ENCODE measurements around the gene LRRC3C.

LRRC3C gene

GRCh38 chr17:39974433-39974832, 46.9 kb downstream of the LRRC3C start:
- DNase-seq (ENCODE audit: low read depth in 2 of 3, low spot score in 2 of 3): no peak

DNA sequence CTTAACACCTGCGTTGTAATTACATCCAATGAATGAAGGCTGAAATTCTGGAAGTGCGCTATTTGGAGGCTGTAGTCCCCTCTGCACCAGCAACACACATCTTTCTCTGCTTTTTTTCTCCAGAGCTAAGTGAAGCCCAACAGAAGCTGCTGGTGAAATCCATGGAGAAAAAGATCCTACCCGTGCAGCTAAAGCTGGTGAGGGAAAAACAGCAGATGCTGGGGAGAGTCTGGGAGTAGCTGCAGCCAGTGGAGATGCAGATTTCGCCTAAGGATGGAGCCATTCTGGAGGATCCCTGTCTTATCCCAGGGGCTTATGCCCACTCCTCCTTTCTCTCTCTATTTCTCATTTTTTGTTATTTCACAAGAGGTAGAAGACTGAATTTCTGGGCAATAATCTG, 48.3 kb downstream of the LRRC3C start:
- no peak for DNase-seq (ENCODE audit: low read depth in 2 of 3, low spot score in 2 of 3)

DNA sequence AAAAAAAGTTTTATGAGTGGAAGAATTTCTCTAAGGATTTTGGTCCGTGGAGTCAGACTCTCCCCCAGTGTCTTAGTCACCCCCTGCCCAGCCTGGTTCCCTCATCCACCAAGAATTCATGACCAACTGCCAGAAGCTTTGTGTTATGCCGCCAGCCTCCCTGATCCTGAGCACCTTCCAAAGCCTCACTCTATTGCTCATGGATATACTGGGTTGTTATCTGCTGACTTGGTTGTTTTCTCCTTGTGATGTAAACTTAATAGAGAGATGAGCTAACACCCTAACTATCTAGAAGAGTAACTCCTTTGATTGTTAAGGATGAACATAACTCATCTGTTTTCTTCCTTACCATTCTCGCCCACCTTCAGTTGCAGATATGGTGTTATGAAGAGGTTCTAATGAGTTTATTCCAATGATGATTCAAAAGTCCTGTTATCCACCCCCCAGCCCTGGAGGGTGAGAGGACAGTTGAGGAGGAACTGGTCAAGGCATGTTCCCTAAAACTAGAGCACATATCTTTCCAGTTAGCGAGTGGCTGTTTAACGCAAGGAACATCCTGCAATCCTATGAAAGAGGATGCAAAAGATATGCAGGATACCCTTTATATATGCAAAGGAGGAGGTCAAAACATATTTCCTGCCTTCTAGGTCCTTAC, 51.6 kb downstream of the LRRC3C start:
- no peak for DNase-seq (ENCODE audit: low read depth in 2 of 3, low spot score in 2 of 3)

DNA sequence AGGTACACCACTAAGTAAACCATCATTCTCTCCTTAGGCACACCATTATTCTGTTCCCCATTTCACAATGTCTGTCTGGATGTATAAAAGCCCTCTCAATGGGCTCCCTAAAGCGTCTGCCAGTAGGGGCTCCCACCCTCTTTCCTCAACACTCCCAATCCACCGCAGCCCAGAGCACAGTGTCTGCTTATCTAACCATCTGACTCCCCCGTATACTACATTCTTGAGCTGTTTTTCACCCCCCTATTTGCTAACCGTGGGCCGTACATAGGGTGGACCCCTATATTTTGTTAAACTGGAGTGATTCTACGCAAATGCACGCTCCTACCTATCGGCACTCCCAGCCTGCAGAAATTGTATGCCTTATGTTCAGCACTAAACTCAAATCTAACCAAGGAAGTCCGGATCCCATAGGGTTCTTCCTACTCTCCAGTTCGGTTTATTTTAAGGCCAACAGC, 52.4 kb downstream of the LRRC3C start:
- DNase-seq (ENCODE audit: low read depth in 2 of 3, low spot score in 2 of 3): peak in 1 of 3 experiments; percentile 6

DNA sequence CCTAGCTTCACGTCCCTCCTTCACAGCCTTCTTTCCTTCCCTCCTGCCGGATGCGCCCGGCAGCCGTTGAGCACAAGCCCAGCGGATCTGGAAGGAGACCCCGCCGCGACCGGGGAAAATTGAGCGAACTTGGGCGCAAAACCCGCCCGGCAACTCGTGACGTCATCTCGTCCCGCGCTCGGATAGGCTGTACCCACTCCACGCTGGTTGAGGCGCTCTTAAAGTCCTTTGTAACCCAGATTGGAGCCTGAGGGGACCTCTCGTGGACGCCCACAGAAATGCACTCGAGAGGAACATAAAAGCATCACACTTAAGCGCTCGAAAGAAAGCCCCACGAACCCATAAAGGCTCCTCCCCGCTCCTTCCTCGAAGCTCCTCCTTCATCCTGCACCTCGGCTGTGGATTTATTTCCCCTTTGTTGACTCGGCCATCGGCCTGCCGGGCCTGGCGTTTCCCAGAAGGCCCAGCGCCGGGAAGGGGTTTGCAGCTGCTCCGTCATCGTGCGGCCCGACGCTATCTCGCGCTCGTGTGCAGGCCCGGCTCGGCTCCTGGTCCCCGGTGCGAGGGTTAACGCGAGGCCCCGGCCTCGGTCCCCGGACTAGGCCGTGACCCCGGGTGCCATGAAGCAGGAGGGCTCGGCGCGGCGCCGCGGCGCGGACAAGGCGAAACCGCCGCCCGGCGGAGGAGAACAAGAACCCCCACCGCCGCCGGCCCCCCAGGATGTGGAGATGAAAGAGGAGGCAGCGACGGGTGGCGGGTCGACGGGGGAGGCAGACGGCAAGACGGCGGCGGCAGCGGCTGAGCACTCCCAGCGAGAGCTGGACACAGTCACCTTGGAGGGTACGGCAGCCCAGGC, 53.0 kb downstream of the LRRC3C start, which contains the start of gene PSMD3:
TSS of gene PSMD3 (plus strand) at position 457 of the 856 bp plus-strand sequence. CDS start at position 621, 164 bp downstream.
- DNase-seq (ENCODE audit: low read depth in 2 of 3, low spot score in 2 of 3): peak; percentile 93 to 97 (median 93)

DNA sequence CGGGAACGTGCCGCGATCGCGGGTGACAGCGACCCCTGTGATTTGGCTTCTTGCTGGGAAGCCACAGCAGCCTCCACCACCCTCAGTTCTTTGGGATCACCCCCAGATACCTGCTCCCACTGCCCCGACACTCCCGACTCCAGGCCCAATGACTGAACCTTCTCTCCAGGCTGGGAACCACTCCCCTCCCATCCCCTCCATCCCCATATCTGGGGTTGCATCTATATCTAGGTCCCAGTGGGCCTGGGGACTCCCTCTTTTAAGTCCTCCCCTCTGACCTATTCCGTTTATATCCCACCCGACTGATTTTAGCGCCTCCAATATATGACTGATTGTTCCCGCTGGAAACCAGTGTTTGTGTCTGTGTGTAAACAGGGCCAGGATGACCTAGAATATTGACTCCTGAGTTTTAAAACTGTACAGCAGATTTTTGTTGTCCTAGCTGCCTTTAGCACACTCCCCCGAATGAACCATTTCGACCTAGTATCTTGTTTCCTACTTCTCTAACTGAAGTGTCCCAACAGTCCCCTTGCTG, 53.7 kb downstream of the LRRC3C start:
- DNase-seq (ENCODE audit: low read depth in 2 of 3, low spot score in 2 of 3): no peak

DNA sequence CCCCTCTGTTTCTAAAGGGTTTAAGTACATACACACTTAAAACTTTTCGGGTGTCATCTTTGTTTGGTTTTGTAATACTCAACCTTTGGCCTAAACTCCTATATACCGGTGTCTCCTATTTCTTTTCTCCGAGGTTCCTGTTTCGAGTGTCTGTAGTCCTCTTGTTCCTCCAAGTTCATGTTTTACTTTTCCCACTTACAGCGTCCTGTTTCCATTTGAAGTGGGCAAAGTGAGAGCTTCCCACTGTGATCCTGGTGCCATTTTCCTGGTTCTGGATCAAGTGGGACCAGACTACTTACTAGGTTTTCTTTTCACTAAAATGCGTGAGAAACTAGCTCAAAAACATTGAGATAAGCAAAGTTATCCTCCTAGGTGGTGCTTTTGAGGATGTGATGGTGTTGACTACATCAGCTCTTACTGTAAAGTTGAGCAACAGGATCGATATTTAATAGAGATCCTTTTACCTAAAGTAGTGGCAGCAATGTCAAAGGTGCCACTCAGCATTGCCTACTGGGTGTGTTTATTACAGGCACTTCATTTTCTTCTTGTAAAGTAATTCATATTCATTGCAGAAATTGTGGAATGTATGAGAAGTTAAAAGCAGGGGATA, 54.3 kb downstream of the LRRC3C start:
- DNase-seq (ENCODE audit: low read depth in 2 of 3, low spot score in 2 of 3): no peak

GRCh38 chr17:39988206-39988810, 60.8 kb downstream of the LRRC3C start:
- DNase-seq (ENCODE audit: low read depth in 2 of 3, low spot score in 2 of 3): no peak

DNA sequence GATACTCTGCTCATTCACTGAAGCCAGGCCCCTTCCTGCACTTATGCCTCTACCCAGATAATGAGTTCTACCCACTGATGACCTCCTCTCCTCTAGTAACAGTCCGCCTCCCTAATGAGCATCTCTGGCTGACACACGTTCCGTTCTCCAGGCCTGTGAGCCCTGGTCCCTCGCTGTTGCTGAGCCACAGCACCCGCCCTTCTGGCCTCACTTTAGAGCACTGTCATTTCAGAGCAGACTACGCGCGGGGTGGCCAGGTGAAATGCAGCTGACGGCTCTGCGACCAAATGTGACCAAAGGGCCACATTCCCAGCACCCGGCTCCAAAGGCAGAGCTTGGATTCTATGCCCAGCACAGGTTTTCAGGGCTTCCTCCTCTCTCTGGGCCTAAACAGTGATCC, 66.9 kb downstream of the LRRC3C start:
- DNase-seq (ENCODE audit: low read depth in 2 of 3, low spot score in 2 of 3): no peak
